Epidermal melanocyte (primary cell): Measurements from ENCODE around the gene PALLD.
A peak's percentile ranks its signal among the peaks of the same experiment; 100 is the strongest.

Experiments
- DNase-seq: peaks from one replicate; pipeline ENCODE4 v3.0.0; 2011; ENCODE audit warnings: low spot score; ENCODE audit not compliant: insufficient read length

The PALLD gene

DNA sequence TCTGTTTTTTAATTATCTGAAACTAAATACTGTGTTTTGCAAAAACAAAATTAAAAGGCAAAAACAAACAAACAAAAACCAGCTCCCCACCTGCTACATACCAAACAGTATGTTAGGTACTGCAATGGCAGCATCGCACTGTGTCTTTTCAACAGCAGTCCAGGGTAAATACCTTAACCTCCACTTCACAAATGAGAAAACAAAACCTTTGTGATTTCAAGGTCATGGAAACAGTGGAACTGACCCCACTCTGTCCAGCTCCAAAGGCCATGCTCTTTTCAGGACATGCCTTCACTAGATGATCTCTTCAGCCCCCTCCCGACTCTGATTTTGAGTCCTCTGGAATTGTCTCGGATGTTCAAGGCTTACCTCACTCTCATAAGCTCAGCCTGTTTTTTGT lies 329.8 kb downstream of the PALLD start:
- DNase-seq: no peak

GRCh38 chr4:168830777-168831512 lies 334.1 kb downstream of the PALLD start:
- DNase-seq: no peak

GRCh38 chr4:168831585-168831918 lies 334.7 kb downstream of the PALLD start:
- DNase-seq: no peak

DNA sequence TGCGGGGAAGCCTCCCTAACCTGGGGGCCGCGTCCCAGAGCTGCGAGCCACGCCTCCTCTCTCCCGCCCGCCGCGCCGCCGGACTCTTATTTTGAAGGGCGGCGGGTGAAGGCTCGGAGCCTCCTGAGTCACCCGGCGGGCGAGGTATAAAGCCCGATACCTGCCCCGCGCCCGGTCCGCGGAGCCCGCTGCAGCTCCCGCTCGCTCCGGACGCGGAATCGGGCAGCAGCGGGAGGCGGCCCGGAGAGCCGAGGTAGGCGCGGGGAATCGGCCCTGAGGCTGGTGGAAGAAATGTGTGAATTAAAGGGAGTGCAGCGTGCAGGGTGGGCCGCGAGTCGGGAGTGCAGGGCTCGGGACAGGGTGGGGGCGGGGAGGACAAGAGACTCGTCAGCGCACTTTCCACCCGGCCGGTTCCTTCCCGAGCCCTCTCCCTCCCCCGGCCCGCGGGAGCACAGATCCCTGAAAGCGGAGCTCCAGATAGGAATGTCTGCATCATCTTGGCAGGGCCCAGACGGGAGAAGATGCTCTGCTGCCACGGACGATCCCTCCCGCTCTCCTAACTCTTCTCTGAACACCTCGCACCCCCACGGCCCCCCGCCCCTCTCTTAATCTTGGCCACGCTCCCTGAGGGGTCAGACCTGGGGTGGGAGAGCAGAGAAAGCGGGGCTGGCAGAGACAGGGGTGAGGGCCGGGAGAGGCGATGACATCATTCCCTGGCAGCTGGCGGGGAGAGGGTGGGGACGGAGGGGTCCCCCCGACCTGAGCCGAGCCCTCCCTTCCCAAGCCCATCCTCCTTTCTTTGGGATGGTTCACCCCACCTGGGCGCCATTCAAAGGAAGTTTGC lies 335.3 kb downstream of the PALLD start:
- peak; percentile 41 for DNase-seq

- no peak for DNase-seq
These were observed 336.1 kb downstream of the PALLD start for GRCh38 chr4:168832763-168833575.

DNA sequence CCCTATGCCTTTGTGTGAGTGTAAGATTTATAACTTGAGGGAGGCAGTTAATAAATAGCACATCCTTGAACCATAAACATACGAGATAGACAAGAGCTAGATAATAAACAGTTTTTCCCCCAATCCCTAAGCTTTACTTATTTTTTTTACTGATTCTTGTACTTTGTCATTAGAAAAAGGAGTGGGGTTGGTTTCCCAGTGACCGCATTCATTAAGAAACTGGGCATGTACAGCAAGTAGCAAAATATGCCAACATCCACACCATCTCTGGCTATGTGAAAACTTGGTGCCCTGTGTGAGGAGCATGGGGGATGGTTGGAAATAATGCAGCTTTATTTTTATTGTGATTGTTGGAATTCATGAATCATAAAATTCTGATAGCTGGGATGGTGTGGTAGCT lies 337.0 kb downstream of the PALLD start:
- DNase-seq: no peak

DNA sequence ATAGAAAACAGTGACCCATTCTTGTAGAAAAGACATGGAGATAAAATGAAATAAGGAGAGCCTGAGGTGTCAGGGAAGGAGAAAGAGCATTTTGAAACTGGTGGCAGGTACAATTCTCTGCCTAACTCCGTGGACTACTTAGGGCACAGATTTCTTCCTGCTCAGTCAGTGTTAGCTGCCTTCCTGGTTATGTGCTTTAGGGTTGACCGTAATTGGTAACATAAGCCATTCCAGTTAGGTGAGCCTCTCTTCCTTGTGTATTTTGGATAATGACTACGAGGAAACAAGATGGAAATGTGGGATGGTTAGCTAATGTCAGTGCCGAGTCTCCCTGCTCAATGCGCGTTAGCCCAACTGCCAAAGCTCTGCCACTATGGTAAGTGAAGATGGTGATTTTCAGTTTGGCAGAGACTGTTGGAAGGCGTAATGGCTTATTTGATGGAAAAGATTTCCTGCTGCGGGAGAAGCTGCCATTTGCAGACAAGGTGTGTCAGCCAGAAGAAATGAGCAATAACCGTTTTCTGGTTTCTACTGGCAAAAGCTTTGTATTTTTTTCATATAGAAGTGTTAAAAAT lies 339.1 kb downstream of the PALLD start:
- no peak for DNase-seq

DNA sequence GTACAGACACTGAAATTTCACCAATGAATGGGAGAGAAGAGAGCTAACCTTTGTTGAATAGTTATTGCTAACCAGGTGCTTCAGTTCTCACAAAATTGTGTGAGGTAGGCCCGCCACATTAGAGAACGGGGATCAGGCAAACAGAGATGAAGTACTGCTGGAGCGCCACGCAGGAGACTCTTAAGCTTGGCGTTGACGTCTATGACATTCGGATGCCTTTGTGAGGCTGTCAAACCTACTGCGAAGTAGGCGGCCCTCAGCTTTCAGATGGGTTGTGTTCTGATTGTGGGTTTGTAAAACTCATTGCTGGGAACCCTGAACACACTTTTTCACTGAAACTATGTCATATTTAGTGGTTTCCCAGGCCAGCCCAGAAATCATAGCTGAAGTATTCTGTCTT lies 339.6 kb downstream of the PALLD start:
- no peak for DNase-seq

GRCh38 chr4:168837922-168838321 lies 341.1 kb downstream of the PALLD start:
- no peak for DNase-seq

GRCh38 chr4:168839758-168840391 lies 343.0 kb downstream of the PALLD start:
- DNase-seq: no peak

GRCh38 chr4:168840392-168840763 lies 343.5 kb downstream of the PALLD start:
- no peak for DNase-seq

GRCh38 chr4:168841000-168841671 lies 344.3 kb downstream of the PALLD start:
- DNase-seq: no peak

DNA sequence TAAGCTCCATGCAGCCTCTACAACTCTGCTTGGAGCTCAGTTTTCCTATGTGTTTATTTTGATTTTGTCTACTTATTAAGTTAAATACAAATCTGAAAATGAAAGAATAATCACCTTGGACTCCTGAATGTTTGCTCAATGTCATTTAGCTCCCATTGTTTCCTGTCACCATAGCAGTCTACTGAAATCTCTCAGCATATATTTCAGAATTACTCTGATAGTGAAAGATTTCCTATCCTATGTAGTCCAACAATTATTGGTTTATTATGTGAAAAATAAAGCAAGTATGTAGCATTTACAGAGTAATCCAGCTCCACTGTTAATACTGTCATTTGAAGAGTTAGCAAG lies 344.8 kb downstream of the PALLD start:
- DNase-seq: no peak

DNA sequence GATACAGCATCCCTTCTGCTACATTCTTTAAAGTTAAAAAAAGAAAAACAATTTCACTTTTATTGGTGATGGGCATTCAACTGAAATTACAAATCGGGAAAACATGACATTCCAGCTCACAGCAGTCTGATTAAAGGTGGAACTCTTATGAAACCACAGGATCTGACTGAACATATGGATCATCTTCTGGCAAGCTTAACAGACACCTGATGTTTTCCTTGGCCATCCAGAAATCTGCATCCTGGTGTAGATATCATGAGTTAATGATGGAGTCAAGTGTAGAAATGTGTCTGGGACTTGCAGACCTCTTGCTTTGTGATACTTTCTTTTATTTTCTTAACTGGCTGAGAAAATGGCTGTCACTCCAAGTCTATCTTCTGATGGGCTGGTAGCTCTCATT lies 345.3 kb downstream of the PALLD start:
- DNase-seq: no peak

- no peak for DNase-seq
These were observed 346.8 kb downstream of the PALLD start for GRCh38 chr4:168843635-168844034.

GRCh38 chr4:168844353-168845049 lies 347.6 kb downstream of the PALLD start:
- no peak for DNase-seq

DNA sequence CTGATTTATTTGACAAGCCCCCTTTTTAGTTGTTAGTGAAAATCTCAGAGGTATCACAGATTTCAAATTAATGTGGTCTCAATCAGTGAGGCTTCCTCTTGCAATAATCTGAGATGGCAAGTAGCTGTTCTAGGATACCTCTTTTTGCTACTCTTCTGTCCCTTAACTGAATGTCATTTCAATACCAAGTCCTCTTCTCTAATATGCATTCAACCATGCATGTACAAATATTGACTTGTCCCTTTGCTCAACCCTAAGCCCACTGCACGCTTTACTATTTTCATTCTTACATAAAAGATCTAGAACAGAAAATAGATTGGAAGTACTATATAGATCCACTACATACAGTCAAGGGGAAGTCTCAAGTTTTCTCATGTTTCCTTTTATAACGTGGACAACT lies 349.0 kb downstream of the PALLD start:
- DNase-seq: no peak

- DNase-seq: no peak
These were observed 349.6 kb downstream of the PALLD start for GRCh38 chr4:168846414-168846813.

DNA sequence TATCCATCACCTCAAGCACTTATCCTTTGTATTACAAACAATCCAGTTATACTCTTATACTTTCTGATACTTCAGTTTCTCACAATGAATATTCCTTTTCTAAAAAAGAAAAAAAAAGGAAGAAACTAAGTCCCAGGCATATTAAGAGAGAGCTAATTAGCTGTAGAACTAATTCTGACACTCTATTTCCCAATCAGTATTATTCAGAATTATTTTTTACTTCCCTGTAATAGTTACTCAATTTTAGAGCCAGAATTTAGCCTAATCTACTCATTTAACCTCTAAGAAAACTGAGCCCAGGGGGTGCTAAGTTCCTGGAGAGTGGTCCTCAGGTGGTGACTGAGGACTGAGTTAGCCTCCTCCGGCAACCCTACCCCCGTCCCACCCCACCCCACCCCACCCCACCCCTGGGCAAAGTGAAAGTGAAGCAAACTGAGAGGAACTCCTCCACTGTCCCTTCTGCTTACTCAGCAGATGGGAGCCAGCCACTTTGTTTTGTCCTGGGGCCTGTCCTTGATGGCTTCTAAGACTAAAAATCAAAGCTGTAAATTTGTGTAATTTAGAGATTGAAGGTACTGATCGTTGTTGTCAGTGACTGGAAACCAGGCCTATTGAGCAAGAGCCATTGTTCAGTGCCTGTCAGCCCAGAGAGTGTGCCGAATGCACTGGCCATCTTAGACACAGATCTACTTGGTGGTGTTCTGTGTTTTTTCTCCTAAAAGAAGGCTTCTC lies 351.1 kb downstream of the PALLD start:
- DNase-seq: no peak
